ENCODE data around the gene ZNF469. TPM values are rescaled to one million over a fixed set of nuclear protein-coding genes. Genes with fewer than 3 reads are reported as not detected.

Gene ZNF469
- polyA plus RNA-seq, 1 donor from 2014 or later: not detected

GRCh38 chr16:88392111-88392510 lies 9.4 kb downstream of the ZNF469 start:
- H4K20me1 ChIP-seq (ENCODE audit: insufficient read depth): no peaks in the 10 kb centered on the region
- H2AFZ ChIP-seq (ENCODE audit: low read depth, low read length): no peak overlapping the region
- H3K79me2 ChIP-seq (replicated peaks; ENCODE audit: insufficient read depth, low read length): no peaks in the 10 kb centered on the region
- H3K4me3 ChIP-seq (ENCODE audit: low read length): no peak overlapping the region
- no peaks in the 10 kb centered on the region for H3K9me2 ChIP-seq (ENCODE audit: insufficient read depth, low read length)
- no peaks in the 10 kb centered on the region for H3F3A ChIP-seq (ENCODE audit: insufficient read depth, low read length, poor library complexity, severe bottlenecking)
- no peak overlapping the region for H3K27ac ChIP-seq (ENCODE audit: low read length)
- H3K9me3 ChIP-seq (ENCODE audit: low read length): no peaks in the 10 kb centered on the region
- H3K9ac ChIP-seq (ENCODE audit: low read length): no peak overlapping the region
- H3K36me3 ChIP-seq (ENCODE audit: insufficient read depth, low read length): no peaks in the 10 kb centered on the region
- no peaks in the 10 kb centered on the region for H3K27me3 ChIP-seq (ENCODE audit: insufficient read depth, low read depth, low read length)
- TF ChIP-seq EP300 (conservative IDR thresholded peaks at IDR 0.05; ENCODE audit: poor library complexity, severe bottlenecking): no peak
- no peak for TF ChIP-seq RAD21 (conservative IDR thresholded peaks at IDR 0.05)
- TF ChIP-seq, protein P1, sequence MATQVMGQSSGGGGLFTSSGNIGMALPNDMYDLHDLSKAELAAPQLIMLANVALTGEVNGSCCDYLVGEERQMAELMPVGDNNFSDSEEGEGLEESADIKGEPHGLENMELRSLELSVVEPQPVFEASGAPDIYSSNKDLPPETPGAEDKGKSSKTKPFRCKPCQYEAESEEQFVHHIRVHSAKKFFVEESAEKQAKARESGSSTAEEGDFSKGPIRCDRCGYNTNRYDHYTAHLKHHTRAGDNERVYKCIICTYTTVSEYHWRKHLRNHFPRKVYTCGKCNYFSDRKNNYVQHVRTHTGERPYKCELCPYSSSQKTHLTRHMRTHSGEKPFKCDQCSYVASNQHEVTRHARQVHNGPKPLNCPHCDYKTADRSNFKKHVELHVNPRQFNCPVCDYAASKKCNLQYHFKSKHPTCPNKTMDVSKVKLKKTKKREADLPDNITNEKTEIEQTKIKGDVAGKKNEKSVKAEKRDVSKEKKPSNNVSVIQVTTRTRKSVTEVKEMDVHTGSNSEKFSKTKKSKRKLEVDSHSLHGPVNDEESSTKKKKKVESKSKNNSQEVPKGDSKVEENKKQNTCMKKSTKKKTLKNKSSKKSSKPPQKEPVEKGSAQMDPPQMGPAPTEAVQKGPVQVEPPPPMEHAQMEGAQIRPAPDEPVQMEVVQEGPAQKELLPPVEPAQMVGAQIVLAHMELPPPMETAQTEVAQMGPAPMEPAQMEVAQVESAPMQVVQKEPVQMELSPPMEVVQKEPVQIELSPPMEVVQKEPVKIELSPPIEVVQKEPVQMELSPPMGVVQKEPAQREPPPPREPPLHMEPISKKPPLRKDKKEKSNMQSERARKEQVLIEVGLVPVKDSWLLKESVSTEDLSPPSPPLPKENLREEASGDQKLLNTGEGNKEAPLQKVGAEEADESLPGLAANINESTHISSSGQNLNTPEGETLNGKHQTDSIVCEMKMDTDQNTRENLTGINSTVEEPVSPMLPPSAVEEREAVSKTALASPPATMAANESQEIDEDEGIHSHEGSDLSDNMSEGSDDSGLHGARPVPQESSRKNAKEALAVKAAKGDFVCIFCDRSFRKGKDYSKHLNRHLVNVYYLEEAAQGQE (IDR thresholded peaks at IDR 0.05; ENCODE audit: borderline replicate concordance): no peak
- no peak for TF ChIP-seq TAF1 (IDR thresholded peaks at IDR 0.05; ENCODE audit: low read depth)
- TF ChIP-seq POLR2AphosphoS5 (IDR thresholded peaks at IDR 0.05): no peak
- no peak for TF ChIP-seq SMC3 (conservative IDR thresholded peaks at IDR 0.05; ENCODE audit: poor library complexity)
- no peak for TF ChIP-seq MXI1 (conservative IDR thresholded peaks at IDR 0.05; ENCODE audit: poor library complexity, severe bottlenecking)
- TF ChIP-seq EZH2 (IDR thresholded peaks at IDR 0.05; ENCODE audit: borderline replicate concordance, insufficient read depth, low read length, poor library complexity, severe bottlenecking): no peak
- no peak for TF ChIP-seq CTCF (IDR thresholded peaks at IDR 0.05; ENCODE audit: poor library complexity, severe bottlenecking)
- H3K4me2 ChIP-seq (ENCODE audit: low read length): no peak overlapping the region

GRCh38 chr16:88392616-88393015 lies 9.9 kb downstream of the ZNF469 start:
- Histone ChIP-seq H3K27ac (ENCODE audit: low read length) (no peak overlapping the region), H3K9ac (ENCODE audit: low read length) (no peak overlapping the region), H3K4me3 (ENCODE audit: low read length) (no peak overlapping the region), H2AFZ (ENCODE audit: low read depth, low read length) (no peak overlapping the region), H3K9me3 (ENCODE audit: low read length) (no peaks in the 10 kb centered on the region), H3F3A (ENCODE audit: insufficient read depth, low read length, poor library complexity, severe bottlenecking) (no peaks in the 10 kb centered on the region), H3K79me2 (replicated peaks; ENCODE audit: insufficient read depth, low read length) (no peaks in the 10 kb centered on the region), H3K36me3 (ENCODE audit: insufficient read depth, low read length) (no peaks in the 10 kb centered on the region), H3K4me2 (ENCODE audit: low read length) (no peak overlapping the region), H3K27me3 (ENCODE audit: insufficient read depth, low read depth, low read length) (no peaks in the 10 kb centered on the region), H3K9me2 (ENCODE audit: insufficient read depth, low read length) (no peaks in the 10 kb centered on the region), H4K20me1 (ENCODE audit: insufficient read depth) (no peaks in the 10 kb centered on the region)
- no peak for TF ChIP-seq RAD21 (conservative IDR thresholded peaks at IDR 0.05)
- TF ChIP-seq CTCF (IDR thresholded peaks at IDR 0.05; ENCODE audit: poor library complexity, severe bottlenecking): no peak
- TF ChIP-seq POLR2AphosphoS5 (IDR thresholded peaks at IDR 0.05): no peak
- TF ChIP-seq, protein P1 (IDR thresholded peaks at IDR 0.05; ENCODE audit: borderline replicate concordance): no peak
- TF ChIP-seq EZH2 (IDR thresholded peaks at IDR 0.05; ENCODE audit: borderline replicate concordance, insufficient read depth, low read length, poor library complexity, severe bottlenecking): no peak
- no peak for TF ChIP-seq MXI1 (conservative IDR thresholded peaks at IDR 0.05; ENCODE audit: poor library complexity, severe bottlenecking)

Measured in neural cell (in vitro differentiated cells).